K562 (cell line): ENCODE results near the gene ZNF782. TPM values are rescaled to one million over a fixed set of nuclear protein-coding genes. Genes with fewer than 3 reads are reported as not detected.

Source experiments
- ADNP ChIP-seq: fragments of 200-800 bp; sonication (Bioruptor generic); IDR thresholded peaks from 2 replicates; pipeline ENCODE4 v1.6.1; 2016; ENCODE audit warnings: missing genetic modification characterization, missing compliant biosample characterization
- ATF1 ChIP-seq, 2 experiments: fragments of 450-650 bp in 1 of 2; IDR thresholded peaks; 2 replicates each; pipeline ENCODE4 v1.6.1; 2016; ENCODE audit warnings: missing compliant biosample characterization in 1 of 2, missing genetic modification characterization in 1 of 2
- CBX3 ChIP-seq, 2 experiments: IDR thresholded peaks; 1 replicate in 1 of 2; 2 replicates in 1 of 2; pipeline ENCODE4 v1.6.1; 2012; ENCODE audit warnings: inconsistent platforms in 2 of 2, low read length in 2 of 2, borderline replicate concordance in 1 of 2, control low read depth in 1 of 2
- CHD2 ChIP-seq: IDR thresholded peaks from 2 replicates; pipeline ENCODE4 v1.6.1; 2011; ENCODE audit warnings: low read depth, low read length
- CREM ChIP-seq: IDR thresholded peaks from 2 replicates; pipeline ENCODE4 v1.6.1; 2014; ENCODE audit warnings: antibody characterized with exemption, low read depth
- HMBOX1 ChIP-seq: sonication (generic); IDR thresholded peaks from 2 replicates; pipeline ENCODE4 v1.6.1; 2016
- MAFG ChIP-seq: fragments of 450-650 bp; conservative IDR thresholded peaks from 2 replicates; pipeline ENCODE4 v1.6.1; 2016; ENCODE audit warnings: missing genetic modification characterization, missing compliant biosample characterization
- MBD2 ChIP-seq: sonication (generic); IDR thresholded peaks from 2 replicates; pipeline ENCODE4 v1.6.1; 2016; ENCODE audit warnings: low read depth, borderline replicate concordance
- NR2C2 ChIP-seq, 2 experiments: fragments of 200-800 bp in 1 of 2; sonication (Bioruptor generic) in 1 of 2; sonication (generic) in 1 of 2; formaldehyde crosslinking in 1 of 2; IDR thresholded peaks; 2 replicates each; pipeline versions ENCODE4 v1.6.1 to v1.8.0; 2016 to 2022; ENCODE audit warnings: mild to moderate bottlenecking in 1 of 2, missing compliant biosample characterization in 1 of 2, missing genetic modification characterization in 1 of 2, missing genetic modification reagents in 1 of 2
- PRPF4 ChIP-seq: fragments of 200-400 bp; formaldehyde crosslinking; IDR thresholded peaks from one replicate; pipeline ENCODE4 v1.6.1; 2017; ENCODE audit warnings: low read length, low read depth, mild to moderate bottlenecking; ENCODE audit not compliant: insufficient read depth, poor library complexity, severe bottlenecking
- RBM34 ChIP-seq: fragments of 200-400 bp; formaldehyde crosslinking; IDR thresholded peaks from 2 replicates; pipeline ENCODE4 v1.6.1; 2018; ENCODE audit warnings: low read length, borderline replicate concordance; ENCODE audit not compliant: insufficient read depth
- SOX6 ChIP-seq: fragments of 450-650 bp; IDR thresholded peaks from 2 replicates; pipeline ENCODE4 v1.6.1; 2014; ENCODE audit warnings: mild to moderate bottlenecking
- ZNF830 ChIP-seq: fragments of 250-450 bp; sonication (Bioruptor Pico); IDR thresholded peaks from 2 replicates; pipeline ENCODE4 v1.5.0; 2021; ENCODE audit warnings: mild to moderate bottlenecking
- polyA plus RNA-seq, 8 experiments: library from polyadenylated mRNA; depleted of rRNA in 4 of 8; stranded (reverse) in 5 of 8; unstranded in 3 of 8; fragments of >200 nt; fragmentation: Nextera tagmentation in 2 of 8; fragmentation: Illumina TruSeq in 1 of 8; extraction: Ambion mirVana in 2 of 8; extraction: Trizol in 1 of 8; gene quantifications; 2 replicates each; pipeline versions ENCODE4 v1.2.1 to v1.2.3, GENCODE V29; 2011 to 2014; ENCODE audit warnings: inconsistent platforms in 1 of 8, missing spikeins in 1 of 8
- total RNA-seq, 7 experiments: library from RNA; depleted of rRNA in 6 of 7; stranded (reverse); fragments of >200 nt in 6 of 7; fragmentation: Illumina TruSeq in 2 of 7; extraction: Trizol in 2 of 7; gene quantifications; 2 replicates each; pipeline versions ENCODE4 v1.2.1 to v1.2.3, GENCODE V29; 2011 to 2021; ENCODE audit warnings: low replicate concordance in 1 of 7
- TF ChIP-seq, protein P1 (sequence below): fragments of 450-650 bp; IDR thresholded peaks from 2 replicates; pipeline ENCODE4 v1.6.1; 2016; ENCODE audit warnings: mild to moderate bottlenecking, moderate library complexity
- TF ChIP-seq, protein P2 (sequence below): fragments of 450-650 bp; formaldehyde crosslinking; IDR thresholded peaks from 2 replicates; pipeline ENCODE4 v1.4.0; 2022; ENCODE audit warnings: mild to moderate bottlenecking, moderate library complexity

The ZNF782 gene
- total and polyA plus RNA-seq, 9 of the 15 experiments (the other 6 are each of a cell fraction or from before 2014, with no cell fraction given) = 0.38 to 8.8 (median 4.5) TPM

- TF ChIP-seq, protein P1, sequence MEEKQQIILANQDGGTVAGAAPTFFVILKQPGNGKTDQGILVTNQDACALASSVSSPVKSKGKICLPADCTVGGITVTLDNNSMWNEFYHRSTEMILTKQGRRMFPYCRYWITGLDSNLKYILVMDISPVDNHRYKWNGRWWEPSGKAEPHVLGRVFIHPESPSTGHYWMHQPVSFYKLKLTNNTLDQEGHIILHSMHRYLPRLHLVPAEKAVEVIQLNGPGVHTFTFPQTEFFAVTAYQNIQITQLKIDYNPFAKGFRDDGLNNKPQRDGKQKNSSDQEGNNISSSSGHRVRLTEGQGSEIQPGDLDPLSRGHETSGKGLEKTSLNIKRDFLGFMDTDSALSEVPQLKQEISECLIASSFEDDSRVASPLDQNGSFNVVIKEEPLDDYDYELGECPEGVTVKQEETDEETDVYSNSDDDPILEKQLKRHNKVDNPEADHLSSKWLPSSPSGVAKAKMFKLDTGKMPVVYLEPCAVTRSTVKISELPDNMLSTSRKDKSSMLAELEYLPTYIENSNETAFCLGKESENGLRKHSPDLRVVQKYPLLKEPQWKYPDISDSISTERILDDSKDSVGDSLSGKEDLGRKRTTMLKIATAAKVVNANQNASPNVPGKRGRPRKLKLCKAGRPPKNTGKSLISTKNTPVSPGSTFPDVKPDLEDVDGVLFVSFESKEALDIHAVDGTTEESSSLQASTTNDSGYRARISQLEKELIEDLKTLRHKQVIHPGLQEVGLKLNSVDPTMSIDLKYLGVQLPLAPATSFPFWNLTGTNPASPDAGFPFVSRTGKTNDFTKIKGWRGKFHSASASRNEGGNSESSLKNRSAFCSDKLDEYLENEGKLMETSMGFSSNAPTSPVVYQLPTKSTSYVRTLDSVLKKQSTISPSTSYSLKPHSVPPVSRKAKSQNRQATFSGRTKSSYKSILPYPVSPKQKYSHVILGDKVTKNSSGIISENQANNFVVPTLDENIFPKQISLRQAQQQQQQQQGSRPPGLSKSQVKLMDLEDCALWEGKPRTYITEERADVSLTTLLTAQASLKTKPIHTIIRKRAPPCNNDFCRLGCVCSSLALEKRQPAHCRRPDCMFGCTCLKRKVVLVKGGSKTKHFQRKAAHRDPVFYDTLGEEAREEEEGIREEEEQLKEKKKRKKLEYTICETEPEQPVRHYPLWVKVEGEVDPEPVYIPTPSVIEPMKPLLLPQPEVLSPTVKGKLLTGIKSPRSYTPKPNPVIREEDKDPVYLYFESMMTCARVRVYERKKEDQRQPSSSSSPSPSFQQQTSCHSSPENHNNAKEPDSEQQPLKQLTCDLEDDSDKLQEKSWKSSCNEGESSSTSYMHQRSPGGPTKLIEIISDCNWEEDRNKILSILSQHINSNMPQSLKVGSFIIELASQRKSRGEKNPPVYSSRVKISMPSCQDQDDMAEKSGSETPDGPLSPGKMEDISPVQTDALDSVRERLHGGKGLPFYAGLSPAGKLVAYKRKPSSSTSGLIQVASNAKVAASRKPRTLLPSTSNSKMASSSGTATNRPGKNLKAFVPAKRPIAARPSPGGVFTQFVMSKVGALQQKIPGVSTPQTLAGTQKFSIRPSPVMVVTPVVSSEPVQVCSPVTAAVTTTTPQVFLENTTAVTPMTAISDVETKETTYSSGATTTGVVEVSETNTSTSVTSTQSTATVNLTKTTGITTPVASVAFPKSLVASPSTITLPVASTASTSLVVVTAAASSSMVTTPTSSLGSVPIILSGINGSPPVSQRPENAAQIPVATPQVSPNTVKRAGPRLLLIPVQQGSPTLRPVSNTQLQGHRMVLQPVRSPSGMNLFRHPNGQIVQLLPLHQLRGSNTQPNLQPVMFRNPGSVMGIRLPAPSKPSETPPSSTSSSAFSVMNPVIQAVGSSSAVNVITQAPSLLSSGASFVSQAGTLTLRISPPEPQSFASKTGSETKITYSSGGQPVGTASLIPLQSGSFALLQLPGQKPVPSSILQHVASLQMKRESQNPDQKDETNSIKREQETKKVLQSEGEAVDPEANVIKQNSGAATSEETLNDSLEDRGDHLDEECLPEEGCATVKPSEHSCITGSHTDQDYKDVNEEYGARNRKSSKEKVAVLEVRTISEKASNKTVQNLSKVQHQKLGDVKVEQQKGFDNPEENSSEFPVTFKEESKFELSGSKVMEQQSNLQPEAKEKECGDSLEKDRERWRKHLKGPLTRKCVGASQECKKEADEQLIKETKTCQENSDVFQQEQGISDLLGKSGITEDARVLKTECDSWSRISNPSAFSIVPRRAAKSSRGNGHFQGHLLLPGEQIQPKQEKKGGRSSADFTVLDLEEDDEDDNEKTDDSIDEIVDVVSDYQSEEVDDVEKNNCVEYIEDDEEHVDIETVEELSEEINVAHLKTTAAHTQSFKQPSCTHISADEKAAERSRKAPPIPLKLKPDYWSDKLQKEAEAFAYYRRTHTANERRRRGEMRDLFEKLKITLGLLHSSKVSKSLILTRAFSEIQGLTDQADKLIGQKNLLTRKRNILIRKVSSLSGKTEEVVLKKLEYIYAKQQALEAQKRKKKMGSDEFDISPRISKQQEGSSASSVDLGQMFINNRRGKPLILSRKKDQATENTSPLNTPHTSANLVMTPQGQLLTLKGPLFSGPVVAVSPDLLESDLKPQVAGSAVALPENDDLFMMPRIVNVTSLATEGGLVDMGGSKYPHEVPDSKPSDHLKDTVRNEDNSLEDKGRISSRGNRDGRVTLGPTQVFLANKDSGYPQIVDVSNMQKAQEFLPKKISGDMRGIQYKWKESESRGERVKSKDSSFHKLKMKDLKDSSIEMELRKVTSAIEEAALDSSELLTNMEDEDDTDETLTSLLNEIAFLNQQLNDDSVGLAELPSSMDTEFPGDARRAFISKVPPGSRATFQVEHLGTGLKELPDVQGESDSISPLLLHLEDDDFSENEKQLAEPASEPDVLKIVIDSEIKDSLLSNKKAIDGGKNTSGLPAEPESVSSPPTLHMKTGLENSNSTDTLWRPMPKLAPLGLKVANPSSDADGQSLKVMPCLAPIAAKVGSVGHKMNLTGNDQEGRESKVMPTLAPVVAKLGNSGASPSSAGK = peak; percentile 48; the same call in 1 of the 2 replicates
- TF ChIP-seq ATF1 (CRISPR knock-in tag; IDR thresholded peaks at IDR 0.05) (no peak), ATF1 (tag; IDR thresholded peaks at IDR 0.05) (0 out of 2 replicates have a peak, but pooled peaks have one; percentile 8), MBD2 (no peak), HMBOX1 (peak; percentile 50; the same call in 1 of the 2 replicates), RBM34 (no peak), PRPF4 (no peak), SOX6 (peak; percentile 80), MAFG (tag) (peak; percentile 89), CHD2 (no peak), NR2C2 (CRISPR knock-in tag; IDR thresholded peaks at IDR 0.05) (no peak), NR2C2 (tag; IDR thresholded peaks at IDR 0.05) (peak; percentile 49; the same call in 1 of the 2 replicates), CBX3 (IDR thresholded peaks at IDR 0.05; ENCODE audit: borderline replicate concordance in 1 of 2, low read length in 2 of 2) (no peak), ZNF830 (CRISPR knock-in tag) (no peak), ADNP (tag) (no peak), CREM (peak; percentile 54; the same call in 1 of the 2 replicates)
- TF ChIP-seq, protein P2, sequence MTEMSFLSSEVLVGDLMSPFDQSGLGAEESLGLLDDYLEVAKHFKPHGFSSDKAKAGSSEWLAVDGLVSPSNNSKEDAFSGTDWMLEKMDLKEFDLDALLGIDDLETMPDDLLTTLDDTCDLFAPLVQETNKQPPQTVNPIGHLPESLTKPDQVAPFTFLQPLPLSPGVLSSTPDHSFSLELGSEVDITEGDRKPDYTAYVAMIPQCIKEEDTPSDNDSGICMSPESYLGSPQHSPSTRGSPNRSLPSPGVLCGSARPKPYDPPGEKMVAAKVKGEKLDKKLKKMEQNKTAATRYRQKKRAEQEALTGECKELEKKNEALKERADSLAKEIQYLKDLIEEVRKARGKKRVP (CRISPR knock-in tag) = no peak
Observed at GRCh38 chr9:96858018-96858573, 3.8 kb upstream of the ZNF782 start (continued).
